WTC11 (cell line): ENCODE results near the gene RFX7. TPM values are rescaled to one million over a fixed set of nuclear protein-coding genes. Genes with fewer than 3 reads are reported as not detected.

Source experiments
- ATAC-seq: fragments of 200-7000 bp; cut with Tn5 transposase; 2 replicates; pipeline ENCODE4 v1.10.0; 2021; ENCODE audit warnings: mild to moderate bottlenecking, moderate library complexity
- CTCF ChIA-PET: fragments of 300-600 bp; sonication (Branson Sonifier 250); formaldehyde crosslinking; loops from one replicate; lab custom pipeline; 2021; ENCODE audit warnings: antibody characterized with exemption; lab: Charles Lee
- POLR2A ChIA-PET: fragments of 350-600 bp; sonication (Branson Sonifier 250); formaldehyde crosslinking; loops from one replicate; lab custom pipeline; 2021; ENCODE audit warnings: antibody characterized with exemption; lab: Charles Lee
- DNase-seq: peaks from one replicate; pipeline ENCODE4 v3.0.0; 2021; ENCODE audit warnings: low spot score
- H3K27ac Mint-ChIP-seq: 2 replicates; pipeline ENCODE4 v1.8.0; 2021; ENCODE audit warnings: mixed read lengths
- H3K27me3 Mint-ChIP-seq: 2 replicates; pipeline ENCODE4 v1.8.0; 2021; ENCODE audit warnings: low read depth, mild to moderate bottlenecking, moderate library complexity, mixed read lengths
- H3K36me3 Mint-ChIP-seq: 2 replicates; pipeline ENCODE4 v1.8.0; 2021; ENCODE audit warnings: mixed read lengths
- H3K4me1 Mint-ChIP-seq: 2 replicates; pipeline ENCODE4 v1.8.0; 2022; ENCODE audit warnings: mixed read lengths
- H3K4me3 Mint-ChIP-seq: 2 replicates; pipeline ENCODE4 v1.8.0; 2021; ENCODE audit warnings: mild to moderate bottlenecking, moderate library complexity, mixed read lengths
- H3K9me3 Mint-ChIP-seq: 2 replicates; pipeline ENCODE4 v1.8.0; 2021; ENCODE audit warnings: mixed read lengths
- ARID4B ChIP-seq: sonication (generic); formaldehyde crosslinking; IDR thresholded peaks from 2 replicates; pipeline ENCODE4 v1.8.0; 2023; ENCODE audit warnings: missing genetic modification reagents, mild to moderate bottlenecking, borderline replicate concordance
- ESRRA ChIP-seq: sonication (generic); formaldehyde crosslinking; IDR thresholded peaks from 2 replicates; pipeline ENCODE4 v1.8.1; 2022; ENCODE audit warnings: mild to moderate bottlenecking, missing genetic modification reagents, borderline replicate concordance
- FOXJ3 ChIP-seq: sonication (generic); formaldehyde crosslinking; IDR thresholded peaks from 2 replicates; pipeline ENCODE4 v1.9.0; 2021; ENCODE audit warnings: missing genetic modification reagents, mild to moderate bottlenecking, borderline replicate concordance
- GRHL2 ChIP-seq: fragments of 250-450 bp; sonication (Bioruptor Pico); IDR thresholded peaks from 2 replicates; pipeline ENCODE4 v1.8.0; 2022; ENCODE audit warnings: mild to moderate bottlenecking, moderate library complexity; ENCODE audit not compliant: insufficient replicate concordance, severe bottlenecking
- GTF2I ChIP-seq: fragments of 250-450 bp; sonication (Bioruptor Pico); conservative IDR thresholded peaks from 2 replicates; pipeline ENCODE4 v1.4.0; 2021; ENCODE audit warnings: mild to moderate bottlenecking
- HMGXB4 ChIP-seq: sonication (generic); formaldehyde crosslinking; IDR thresholded peaks from 2 replicates; pipeline ENCODE4 v1.8.1; 2023; ENCODE audit warnings: mild to moderate bottlenecking, moderate library complexity, missing genetic modification reagents
- NFYB ChIP-seq: sonication (generic); formaldehyde crosslinking; conservative IDR thresholded peaks from 2 replicates; pipeline ENCODE4 v1.8.0; 2022; ENCODE audit warnings: low read depth, missing genetic modification reagents
- OVOL2 ChIP-seq: fragments of 250-450 bp; sonication (Bioruptor Pico); IDR thresholded peaks from 2 replicates; pipeline ENCODE4 v1.9.0; 2021; ENCODE audit warnings: mild to moderate bottlenecking, borderline replicate concordance
- PRRX2 ChIP-seq: fragments of 250-450 bp; sonication (Bioruptor Pico); IDR thresholded peaks from 2 replicates; pipeline ENCODE4 v1.8.0; 2021; ENCODE audit warnings: mild to moderate bottlenecking
- SMAD3 ChIP-seq: sonication (generic); formaldehyde crosslinking; IDR thresholded peaks from 2 replicates; pipeline ENCODE4 v1.8.0; 2022; ENCODE audit warnings: missing genetic modification reagents, mild to moderate bottlenecking, borderline replicate concordance
- SOX15 ChIP-seq: fragments of 250-450 bp; sonication (Bioruptor Pico); IDR thresholded peaks from 2 replicates; pipeline ENCODE4 v1.9.0; 2021; ENCODE audit warnings: mild to moderate bottlenecking
- ZBTB21 ChIP-seq: sonication (generic); formaldehyde crosslinking; IDR thresholded peaks from 2 replicates; pipeline ENCODE4 v1.8.1; 2023; ENCODE audit warnings: mild to moderate bottlenecking, missing genetic modification reagents, borderline replicate concordance
- ZNF232 ChIP-seq: sonication (generic); formaldehyde crosslinking; IDR thresholded peaks from 2 replicates; pipeline ENCODE4 v1.8.0; 2022; ENCODE audit warnings: mild to moderate bottlenecking, missing genetic modification reagents
- ZNF263 ChIP-seq: sonication (generic); formaldehyde crosslinking; IDR thresholded peaks from 2 replicates; pipeline ENCODE4 v1.8.1; 2022; ENCODE audit warnings: low read depth, mild to moderate bottlenecking, moderate library complexity, missing genetic modification reagents
- ZNF512 ChIP-seq: sonication (generic); formaldehyde crosslinking; IDR thresholded peaks from 2 replicates; pipeline ENCODE4 v1.8.1; 2022; ENCODE audit warnings: missing genetic modification reagents, borderline replicate concordance
- total RNA-seq: library from RNA; stranded (reverse); gene quantifications from 3 replicates; pipeline ENCODE4 v1.2.3, GENCODE V29; 2021
- TF ChIP-seq, protein P1 (sequence below): fragments of 250-450 bp; sonication (Bioruptor Pico); IDR thresholded peaks from 2 replicates; pipeline ENCODE4 v2.1.2; 2022; ENCODE audit warnings: mild to moderate bottlenecking, moderate library complexity
- TF ChIP-seq, protein P2 (sequence below): fragments of 250-450 bp; sonication (Bioruptor Pico); IDR thresholded peaks from 2 replicates; pipeline ENCODE4 v1.9.0; 2021; ENCODE audit warnings: moderate library complexity, mild to moderate bottlenecking, inconsistent platforms, borderline replicate concordance
- TF ChIP-seq, protein P3 (sequence below): sonication (generic); formaldehyde crosslinking; IDR thresholded peaks from 2 replicates; pipeline ENCODE4 v1.8.0; 2022; ENCODE audit warnings: missing genetic modification reagents

RFX7 gene
- total RNA-seq, 1 experiment from 2014 or later = 36.0 TPM

GRCh38 chr15:56208641-56209155 is 35.0 kb downstream of the RFX7 start (continued):
- no peak for TF ChIP-seq HMGXB4 (CRISPR knock-in tag)
- TF ChIP-seq ZNF512 (CRISPR knock-in tag) = no peak
- TF ChIP-seq ZBTB21 (CRISPR knock-in tag) = no peak
- TF ChIP-seq ZNF232 (CRISPR knock-in tag) = no peak
- no peak for TF ChIP-seq SOX15 (CRISPR knock-in tag)

GRCh38 chr15:56208185-56208584 is 35.5 kb downstream of the RFX7 start:
- peaks cover 20% of the 10 kb centered on the region for H3K36me3 Mint-ChIP-seq
- H3K9me3 Mint-ChIP-seq = peaks cover 21% of the 10 kb centered on the region
- peak; percentile 34; the same call in 1 of the 2 replicates for ATAC-seq
- no peaks in the 10 kb centered on the region for H3K27me3 Mint-ChIP-seq
- POLR2A ChIA-PET = no interaction called here
- no peak for DNase-seq
- H3K27ac Mint-ChIP-seq = no peak overlapping the region; the same call in 1 of the 2 replicates
- no peak overlapping the region for H3K4me3 Mint-ChIP-seq
- TF ChIP-seq SMAD3 (CRISPR knock-in tag) (no peak), PRRX2 (CRISPR knock-in tag) (no peak), SOX15 (CRISPR knock-in tag) (no peak), FOXJ3 (no peak), ARID4B (no peak), GRHL2 (CRISPR knock-in tag) (no peak), ESRRA (CRISPR knock-in tag) (no peak), ZNF263 (no peak), GTF2I (no peak), NFYB (CRISPR knock-in tag) (no peak), OVOL2 (CRISPR knock-in tag) (no peak)
- TF ChIP-seq, protein P1, sequence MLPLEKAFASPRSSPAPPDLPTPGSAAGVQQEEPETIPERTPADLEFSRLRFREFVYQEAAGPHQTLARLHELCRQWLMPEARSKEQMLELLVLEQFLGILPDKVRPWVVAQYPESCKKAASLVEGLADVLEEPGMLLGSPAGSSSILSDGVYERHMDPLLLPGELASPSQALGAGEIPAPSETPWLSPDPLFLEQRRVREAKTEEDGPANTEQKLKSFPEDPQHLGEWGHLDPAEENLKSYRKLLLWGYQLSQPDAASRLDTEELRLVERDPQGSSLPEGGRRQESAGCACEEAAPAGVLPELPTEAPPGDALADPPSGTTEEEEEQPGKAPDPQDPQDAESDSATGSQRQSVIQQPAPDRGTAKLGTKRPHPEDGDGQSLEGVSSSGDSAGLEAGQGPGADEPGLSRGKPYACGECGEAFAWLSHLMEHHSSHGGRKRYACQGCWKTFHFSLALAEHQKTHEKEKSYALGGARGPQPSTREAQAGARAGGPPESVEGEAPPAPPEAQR (CRISPR knock-in tag) = no peak
- TF ChIP-seq, protein P2, sequence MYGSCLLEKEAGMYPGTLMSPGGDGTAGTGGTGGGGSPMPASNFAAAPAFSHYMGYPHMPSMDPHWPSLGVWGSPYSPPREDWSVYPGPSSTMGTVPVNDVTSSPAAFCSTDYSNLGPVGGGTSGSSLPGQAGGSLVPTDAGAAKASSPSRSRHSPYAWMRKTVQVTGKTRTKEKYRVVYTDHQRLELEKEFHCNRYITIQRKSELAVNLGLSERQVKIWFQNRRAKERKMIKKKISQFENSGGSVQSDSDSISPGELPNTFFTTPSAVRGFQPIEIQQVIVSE = no peak
- TF ChIP-seq, protein P3, sequence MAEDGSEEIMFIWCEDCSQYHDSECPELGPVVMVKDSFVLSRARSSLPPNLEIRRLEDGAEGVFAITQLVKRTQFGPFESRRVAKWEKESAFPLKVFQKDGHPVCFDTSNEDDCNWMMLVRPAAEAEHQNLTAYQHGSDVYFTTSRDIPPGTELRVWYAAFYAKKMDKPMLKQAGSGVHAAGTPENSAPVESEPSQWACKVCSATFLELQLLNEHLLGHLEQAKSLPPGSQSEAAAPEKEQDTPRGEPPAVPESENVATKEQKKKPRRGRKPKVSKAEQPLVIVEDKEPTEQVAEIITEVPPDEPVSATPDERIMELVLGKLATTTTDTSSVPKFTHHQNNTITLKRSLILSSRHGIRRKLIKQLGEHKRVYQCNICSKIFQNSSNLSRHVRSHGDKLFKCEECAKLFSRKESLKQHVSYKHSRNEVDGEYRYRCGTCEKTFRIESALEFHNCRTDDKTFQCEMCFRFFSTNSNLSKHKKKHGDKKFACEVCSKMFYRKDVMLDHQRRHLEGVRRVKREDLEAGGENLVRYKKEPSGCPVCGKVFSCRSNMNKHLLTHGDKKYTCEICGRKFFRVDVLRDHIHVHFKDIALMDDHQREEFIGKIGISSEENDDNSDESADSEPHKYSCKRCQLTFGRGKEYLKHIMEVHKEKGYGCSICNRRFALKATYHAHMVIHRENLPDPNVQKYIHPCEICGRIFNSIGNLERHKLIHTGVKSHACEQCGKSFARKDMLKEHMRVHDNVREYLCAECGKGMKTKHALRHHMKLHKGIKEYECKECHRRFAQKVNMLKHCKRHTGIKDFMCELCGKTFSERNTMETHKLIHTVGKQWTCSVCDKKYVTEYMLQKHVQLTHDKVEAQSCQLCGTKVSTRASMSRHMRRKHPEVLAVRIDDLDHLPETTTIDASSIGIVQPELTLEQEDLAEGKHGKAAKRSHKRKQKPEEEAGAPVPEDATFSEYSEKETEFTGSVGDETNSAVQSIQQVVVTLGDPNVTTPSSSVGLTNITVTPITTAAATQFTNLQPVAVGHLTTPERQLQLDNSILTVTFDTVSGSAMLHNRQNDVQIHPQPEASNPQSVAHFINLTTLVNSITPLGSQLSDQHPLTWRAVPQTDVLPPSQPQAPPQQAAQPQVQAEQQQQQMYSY = no peak
- TF ChIP-seq, all 79 proteins: peak for 0
- H3K4me1 Mint-ChIP-seq = peaks cover 76% of the 10 kb centered on the region
- CTCF ChIA-PET = interaction anchor here (0.6 kb wide), 1 partner anchor 48 kb away, joined by 3 read pairs; no protein-coding TSS in a partner anchor
